HG03571 (cell line): ENCODE measurements around the gene TPPP.

Source experiments
- ATAC-seq: cut with Tn5 transposase; IDR thresholded peaks from one replicate; pipeline ENCODE4 v1.9.1; 2021; ENCODE audit not compliant: unreplicated experiment

The TPPP gene

GRCh38 chr5:647311-647710 is 45.8 kb downstream of the TPPP start:
- no peak for ATAC-seq

GRCh38 chr5:646396-647201 is 46.6 kb downstream of the TPPP start:
- no peak for ATAC-seq

DNA sequence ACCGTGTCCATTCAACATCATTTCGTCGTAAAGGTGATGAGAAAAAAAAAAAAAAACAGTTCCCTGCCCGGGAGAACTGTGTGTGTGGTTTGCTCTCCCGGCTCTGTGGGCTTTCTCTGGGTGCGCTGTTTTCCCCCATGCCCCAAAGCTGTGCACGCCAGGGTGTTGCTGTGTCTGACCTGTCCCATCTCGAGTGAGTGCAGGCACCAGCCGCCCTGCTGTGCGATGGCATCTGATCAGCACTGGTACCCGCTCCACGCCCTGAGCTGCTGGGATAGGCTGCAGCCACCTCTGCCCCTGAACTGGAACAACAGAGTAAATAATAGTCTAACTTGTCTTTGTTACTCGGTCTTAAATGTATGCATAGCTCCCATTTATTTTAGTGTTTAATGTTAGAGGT is 47.7 kb downstream of the TPPP start:
- no peak for ATAC-seq

GRCh38 chr5:644971-645370 is 48.2 kb downstream of the TPPP start:
- no peak for ATAC-seq

DNA sequence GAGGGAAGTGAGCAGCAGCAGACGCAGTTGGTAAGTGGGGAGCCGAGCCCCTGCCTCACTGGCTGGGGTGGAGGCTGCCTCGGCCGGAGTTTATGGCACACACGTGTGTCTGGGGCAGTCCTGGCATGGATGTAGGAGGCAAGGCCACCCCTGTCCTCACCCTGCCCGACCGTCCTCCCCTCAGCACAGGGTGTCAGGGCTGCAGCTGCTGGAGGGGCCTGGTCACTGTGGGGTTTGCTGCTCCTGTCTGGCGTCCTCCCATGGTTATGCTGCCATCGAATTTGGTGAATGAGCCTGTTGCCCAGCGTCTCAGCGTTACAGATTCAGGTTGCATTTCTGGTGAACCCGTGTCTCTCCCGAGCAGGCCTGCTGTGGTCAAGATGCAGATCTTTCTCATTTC is 48.6 kb downstream of the TPPP start:
- ATAC-seq, result no peak

GRCh38 chr5:643811-644271 is 49.3 kb downstream of the TPPP start:
- ATAC-seq, result peak; percentile 74

GRCh38 chr5:643351-643801 is 49.8 kb downstream of the TPPP start:
- ATAC-seq, result peak; percentile 27

- no peak for ATAC-seq
Observed at GRCh38 chr5:642481-642880, 50.7 kb downstream of the TPPP start.

DNA sequence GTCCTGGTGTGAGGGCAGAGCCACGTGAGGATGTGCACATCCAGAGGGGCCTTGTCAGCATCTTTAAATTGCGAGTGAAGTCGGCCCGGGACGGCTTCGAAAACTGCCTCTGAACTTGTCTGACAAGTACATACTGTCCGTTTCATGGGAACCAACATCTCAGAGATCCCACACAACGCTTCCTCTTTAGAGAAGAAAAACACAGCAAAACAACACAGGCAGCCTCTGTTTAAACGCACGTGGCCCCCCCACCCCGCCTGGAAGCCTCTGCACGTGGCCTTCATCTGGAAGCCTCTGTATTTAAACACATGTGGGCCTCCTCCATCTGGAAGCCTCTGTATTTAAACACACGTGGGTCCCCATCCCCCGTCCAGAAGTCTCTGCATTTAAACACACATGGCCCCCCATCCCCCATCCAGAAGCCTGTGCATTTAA is 51.8 kb downstream of the TPPP start:
- ATAC-seq, result no peak

DNA sequence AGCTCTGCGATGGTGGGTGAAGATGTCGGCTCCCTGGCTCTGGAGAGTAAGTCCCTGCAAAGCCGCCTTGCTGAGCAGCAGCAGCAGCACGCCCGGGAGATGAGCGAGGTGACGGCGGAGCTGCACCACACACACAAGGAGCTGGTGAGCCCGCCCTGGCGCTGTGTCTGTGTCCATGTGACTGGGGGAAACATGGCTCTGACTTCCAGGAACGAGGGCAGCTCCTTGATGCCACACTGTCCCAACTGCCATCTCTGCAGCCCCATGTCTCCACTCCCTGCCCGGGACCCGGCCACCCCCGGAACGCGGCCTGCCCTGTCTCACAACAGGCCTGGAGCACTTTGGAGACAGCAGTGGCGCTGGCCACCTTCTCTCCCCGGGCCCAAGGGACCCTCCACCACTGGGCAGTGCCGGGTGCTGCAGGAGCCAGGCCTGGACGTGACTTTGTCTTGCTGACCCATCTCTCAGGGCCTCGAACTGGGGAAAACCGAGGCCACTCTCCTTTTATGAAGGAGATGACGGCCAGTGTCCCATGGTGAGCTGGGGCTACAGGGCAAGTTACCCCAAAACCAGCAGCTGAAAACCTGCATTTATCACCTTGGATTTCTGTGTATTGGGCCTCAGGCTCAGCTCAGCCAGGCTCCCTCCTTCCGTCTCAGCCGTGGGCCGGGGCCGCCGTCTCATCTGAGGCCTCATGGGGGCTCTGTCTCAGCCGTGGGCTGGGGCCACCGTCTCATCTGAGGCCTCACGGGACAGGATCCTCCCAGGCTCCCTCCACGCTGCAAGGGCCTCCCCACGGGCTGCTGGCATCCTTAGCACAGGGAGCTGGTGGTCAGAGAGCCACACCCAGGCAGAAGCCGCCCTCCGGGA is 52.5 kb downstream of the TPPP start:
- no peak for ATAC-seq

DNA sequence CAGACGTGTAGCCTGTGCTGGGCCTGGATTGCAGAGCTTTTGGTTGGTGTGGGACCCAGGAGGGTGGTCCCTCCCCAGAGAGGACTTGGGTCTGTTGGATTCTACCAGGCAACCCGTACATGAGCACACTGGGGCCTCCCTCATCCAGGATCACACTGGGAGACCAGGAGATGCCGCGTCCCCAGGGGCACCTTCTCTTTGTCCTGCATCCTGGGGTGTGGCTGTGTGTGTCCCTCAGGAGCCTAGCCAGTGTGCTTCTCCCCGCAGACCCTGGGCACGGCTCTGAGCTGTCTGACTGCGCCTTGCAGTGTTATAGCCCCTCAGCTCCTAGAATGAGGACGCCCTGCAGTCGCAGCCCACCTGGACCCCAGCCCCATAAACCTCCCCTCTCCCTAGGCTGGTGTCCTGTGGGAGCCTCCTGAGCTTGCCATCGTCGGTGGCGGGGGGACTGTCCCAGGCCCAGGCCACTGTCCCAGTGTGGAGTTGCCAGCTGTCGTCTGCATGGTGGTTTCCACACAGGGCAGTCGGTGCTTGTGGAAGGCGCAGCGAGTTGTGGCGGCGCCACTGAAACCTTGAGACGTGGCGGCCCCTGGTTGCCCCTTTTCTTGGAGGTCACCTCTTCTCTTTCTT is 53.5 kb downstream of the TPPP start:
- no peak for ATAC-seq

GRCh38 chr5:639253-639530 is 54.0 kb downstream of the TPPP start:
- no peak for ATAC-seq

DNA sequence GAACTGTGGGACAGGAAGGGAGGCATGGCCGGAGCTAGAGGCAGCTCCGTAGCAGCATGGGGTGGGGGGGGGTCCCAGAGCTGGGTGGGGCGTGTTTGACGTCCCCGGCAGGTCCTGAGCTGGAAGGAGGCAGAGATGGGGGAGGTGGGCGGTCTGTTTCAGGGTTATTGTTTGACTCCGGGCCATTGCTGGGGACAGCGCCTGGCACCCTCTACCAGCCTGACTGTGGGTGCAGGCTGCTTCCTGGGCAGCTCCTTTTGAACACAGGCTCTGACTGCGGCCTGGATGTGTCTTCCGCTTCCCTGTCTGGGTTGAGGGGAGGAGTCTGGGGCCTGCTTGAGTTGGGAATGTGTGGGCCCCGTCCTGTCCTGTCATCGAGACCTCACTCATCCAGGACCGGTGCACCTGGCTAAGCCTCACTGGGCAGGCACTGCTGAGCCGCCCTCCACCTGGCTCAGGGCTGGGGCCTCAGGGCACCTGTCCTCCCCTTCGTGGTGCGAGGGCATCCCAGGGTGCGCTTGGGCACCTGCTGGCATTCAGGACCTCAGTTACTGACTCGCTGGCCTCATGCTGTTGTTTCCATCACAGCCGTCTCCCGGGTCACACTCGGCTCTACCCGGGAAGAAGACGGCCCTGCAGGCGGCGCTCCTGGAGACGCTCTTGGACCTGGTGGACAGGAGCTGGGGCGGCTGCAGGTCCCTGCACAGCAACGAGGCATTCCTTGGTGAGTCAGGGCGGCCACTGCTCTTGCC is 54.5 kb downstream of the TPPP start:
- no peak for ATAC-seq

- ATAC-seq, result no peak
Observed at GRCh38 chr5:637581-638450, 55.3 kb downstream of the TPPP start.

GRCh38 chr5:636951-637350 is 56.2 kb downstream of the TPPP start:
- no peak for ATAC-seq

- no peak for ATAC-seq
Observed at GRCh38 chr5:635306-636055, 57.7 kb downstream of the TPPP start.

DNA sequence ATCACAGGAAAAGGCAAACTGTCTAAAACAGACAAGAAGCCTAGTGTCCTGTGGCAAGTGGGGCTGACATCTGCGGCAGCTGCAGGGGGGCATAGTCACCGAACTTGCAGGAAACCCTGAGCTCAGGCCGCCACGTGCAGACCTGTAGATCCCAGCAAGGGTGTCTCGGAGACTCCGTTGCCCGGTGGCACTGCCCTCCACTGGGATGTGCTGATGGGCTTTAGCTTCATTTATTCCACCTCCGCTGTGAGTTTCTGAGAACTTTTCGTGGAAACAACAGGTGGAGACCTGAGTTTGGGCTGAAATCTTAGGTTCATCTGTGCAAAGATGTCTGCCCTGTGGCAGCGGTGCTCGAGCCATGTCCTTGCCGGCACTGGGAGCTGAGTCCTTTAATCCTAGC is 59.0 kb downstream of the TPPP start:
- no peak for ATAC-seq

DNA sequence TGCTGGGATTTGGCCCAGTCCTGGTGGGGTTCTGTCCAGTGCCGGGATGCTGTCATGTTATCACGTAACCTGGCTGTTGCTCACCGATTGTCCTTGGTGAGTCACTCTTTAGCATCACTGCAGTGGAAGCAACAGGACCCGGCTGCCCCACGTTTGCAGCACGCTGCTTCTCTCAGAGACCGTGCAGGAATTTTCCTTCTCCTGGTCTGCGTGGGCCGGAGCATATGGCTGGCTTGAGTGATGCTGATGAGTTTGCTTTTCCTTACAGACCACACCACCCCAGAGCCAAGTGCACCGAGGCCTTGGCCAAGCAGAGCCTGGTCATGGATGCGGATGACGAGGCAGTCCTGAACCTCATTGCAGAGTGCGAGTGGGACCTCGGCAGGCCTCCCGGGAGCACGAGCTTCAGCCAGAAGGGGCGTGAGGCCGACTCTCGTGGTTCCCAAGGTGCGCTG is 59.6 kb downstream of the TPPP start:
- no peak for ATAC-seq
